Gastroesophageal sphincter (tissue), 4 donors: Measurements from ENCODE around the gene CDH4. TPM values are rescaled to one million over a fixed set of nuclear protein-coding genes. Genes with fewer than 3 reads are reported as not detected.

Experiments used
- ATAC-seq: fragments of 150-250 bp; one replicate; pipeline ENCODE4 v1.9.1; 2016; ENCODE audit warnings: mild to moderate bottlenecking, moderate library complexity
- H3K27ac ChIP-seq, 4 donors: fragments of 200-600 bp; sonication (generic) in 3 of 4; 1 replicate in 3 of 4; 2 replicates in 1 of 4; pipeline ENCODE4 v1.5.1; 2016 to 2019
- H3K27me3 ChIP-seq: fragments of 200-600 bp; sonication (generic); one replicate; pipeline ENCODE4 v1.5.1; 2019
- H3K36me3 ChIP-seq, 2 donors: fragments of 200-600 bp; sonication (generic); one replicate each; pipeline ENCODE4 v1.5.1; 2019; ENCODE audit warnings: control low read depth in 1 of 2
- H3K4me1 ChIP-seq, 3 donors: fragments of 200-600 bp; sonication (generic); 1 replicate in 2 of 3; 2 replicates in 1 of 3; pipeline ENCODE4 v1.5.1; 2016 to 2019; ENCODE audit warnings: control low read depth in 2 of 3
- H3K4me3 ChIP-seq, 2 donors: fragments of 200-600 bp; sonication (generic); one replicate each; pipeline ENCODE4 v1.5.1; 2019; ENCODE audit warnings: mild to moderate bottlenecking in 1 of 2, moderate library complexity in 1 of 2
- H3K9me3 ChIP-seq, 3 donors: fragments of 200-600 bp; sonication (generic); one replicate each; pipeline ENCODE4 v1.5.1; 2017 to 2019; ENCODE audit warnings: control low read depth in 2 of 3
- EP300 ChIP-seq: sonication (generic); formaldehyde crosslinking; IDR thresholded peaks from one replicate; pipeline ENCODE4 v1.6.1; 2017; ENCODE audit warnings: antibody characterized with exemption, mild to moderate bottlenecking
- POLR2A ChIP-seq, 2 donors: fragments of 450-650 bp; IDR thresholded peaks; one replicate each; pipeline ENCODE4 v1.6.1; 2017; ENCODE audit warnings: antibody characterized with exemption in 2 of 2, mild to moderate bottlenecking in 2 of 2, moderate library complexity in 1 of 2
- POLR2AphosphoS5 ChIP-seq: sonication (generic); formaldehyde crosslinking; IDR thresholded peaks from one replicate; pipeline ENCODE4 v1.6.1; 2017; ENCODE audit warnings: antibody characterized with exemption
- WGBS, 2 donors: methylation state at CpG; one replicate each; pipeline ENCODE4 v1.1.5; 2018; ENCODE audit warnings: low coverage in 1 of 2; 5-methylcytosine and 5-hydroxymethylcytosine counted together
- total RNA-seq, 4 donors: library from RNA; depleted of rRNA; stranded (reverse); fragments of >200 nt; gene quantifications; one replicate each; pipeline ENCODE4 v1.1.0, GENCODE V29; 2016
- TF ChIP-seq, protein P1 (sequence below), 4 experiments: fragments of 200-600 bp in 2 of 4; fragments of 450-650 bp in 2 of 4; sonication (generic) in 1 of 4; IDR thresholded peaks; one replicate each; pipeline ENCODE4 v1.5.1; 2017 to 2019; ENCODE audit warnings: antibody characterized with exemption in 4 of 4, mild to moderate bottlenecking in 2 of 4, moderate library complexity in 2 of 4

The CDH4 gene
- total RNA-seq, 4 donors from 2014 or later = under 0.01 to 1.5 (median 0.42) TPM; not detected in 1

DNA sequence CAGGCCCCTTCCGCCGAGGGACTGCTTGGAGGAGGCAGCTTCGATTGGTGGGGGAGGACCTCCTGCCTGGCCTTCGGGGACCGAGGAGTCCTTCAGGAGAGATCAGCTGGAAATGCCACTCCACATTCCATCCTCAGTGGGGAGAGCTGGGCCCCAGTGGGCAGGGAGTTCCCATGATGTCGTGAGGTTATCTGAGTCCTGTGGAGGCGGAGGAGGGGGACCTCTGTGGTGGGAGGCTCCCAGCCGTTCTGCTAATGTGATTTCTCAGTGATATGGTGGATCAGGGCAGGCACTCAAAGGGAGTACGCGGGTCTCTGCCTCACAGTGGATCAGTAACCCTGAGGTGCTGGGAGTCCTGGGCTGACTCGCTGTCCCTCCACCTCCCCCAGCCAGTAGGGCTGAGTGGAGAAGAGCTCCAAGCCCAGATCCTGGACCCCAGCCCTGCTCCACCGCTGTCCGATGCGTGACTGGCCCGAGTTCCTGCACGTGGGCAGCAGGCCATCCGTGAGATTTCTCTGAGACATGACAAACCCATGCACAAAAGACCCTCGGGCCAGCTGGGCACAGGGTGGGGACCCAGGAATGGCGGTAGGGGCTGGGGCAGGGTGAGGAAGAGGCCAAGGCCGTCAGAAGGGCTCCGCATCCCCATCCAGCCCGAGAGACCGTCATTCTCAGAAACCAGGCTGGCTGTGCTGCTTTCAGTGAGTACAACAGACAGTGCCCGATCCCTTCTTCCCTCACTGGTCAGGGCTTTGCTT, 617.9 kb downstream of the CDH4 start:
- Histone ChIP-seq H3K9me3 (peaks cover 0 to 18% (median 0%) of the 10 kb centered on the region in 3 donors), H3K4me1 (no peaks in the 10 kb centered on the region), H3K4me3 (no peak overlapping the region), H3K27me3 (peaks cover 40% of the 10 kb centered on the region), H3K36me3 (no peaks in the 10 kb centered on the region), H3K27ac (no peak overlapping the region)
- no peak for ATAC-seq
- TF ChIP-seq EP300 = no peak
- 97% methylated on average over 7 of the region's 24 CpGs; no CpG with 5 or more reads in 1 of the 2 donors for WGBS, 2 donors

DNA sequence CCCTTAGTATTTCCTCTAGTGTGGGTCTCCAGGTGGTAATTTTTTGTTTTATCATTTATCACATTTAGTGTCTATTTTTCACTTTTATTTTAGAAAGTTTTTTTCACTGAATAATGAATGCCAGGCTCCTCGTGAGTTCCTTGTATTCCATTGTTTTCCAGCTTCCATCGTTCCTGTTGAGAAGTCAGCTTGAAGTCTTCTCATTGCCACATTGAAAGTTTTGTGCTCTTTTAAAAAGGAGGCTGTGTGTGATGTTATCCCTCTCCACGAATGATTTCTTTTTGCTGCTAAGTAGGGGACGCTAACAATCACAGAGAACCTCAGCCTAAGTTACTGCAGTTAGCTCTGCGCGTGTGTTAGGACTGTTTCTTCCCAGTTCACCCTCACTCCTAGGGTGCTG, 619.1 kb downstream of the CDH4 start:
- peaks cover 39% of the 10 kb centered on the region for H3K27me3 ChIP-seq
- no peak for ATAC-seq
- no peaks in the 10 kb centered on the region for H3K36me3 ChIP-seq
- H3K27ac ChIP-seq = no peak overlapping the region
- no peak overlapping the region for H3K4me3 ChIP-seq
- WGBS, 2 donors = 76 to 94% methylated on average over 3 of the region's 6 CpGs
- no peak for TF ChIP-seq POLR2AphosphoS5
- TF ChIP-seq, protein P1, sequence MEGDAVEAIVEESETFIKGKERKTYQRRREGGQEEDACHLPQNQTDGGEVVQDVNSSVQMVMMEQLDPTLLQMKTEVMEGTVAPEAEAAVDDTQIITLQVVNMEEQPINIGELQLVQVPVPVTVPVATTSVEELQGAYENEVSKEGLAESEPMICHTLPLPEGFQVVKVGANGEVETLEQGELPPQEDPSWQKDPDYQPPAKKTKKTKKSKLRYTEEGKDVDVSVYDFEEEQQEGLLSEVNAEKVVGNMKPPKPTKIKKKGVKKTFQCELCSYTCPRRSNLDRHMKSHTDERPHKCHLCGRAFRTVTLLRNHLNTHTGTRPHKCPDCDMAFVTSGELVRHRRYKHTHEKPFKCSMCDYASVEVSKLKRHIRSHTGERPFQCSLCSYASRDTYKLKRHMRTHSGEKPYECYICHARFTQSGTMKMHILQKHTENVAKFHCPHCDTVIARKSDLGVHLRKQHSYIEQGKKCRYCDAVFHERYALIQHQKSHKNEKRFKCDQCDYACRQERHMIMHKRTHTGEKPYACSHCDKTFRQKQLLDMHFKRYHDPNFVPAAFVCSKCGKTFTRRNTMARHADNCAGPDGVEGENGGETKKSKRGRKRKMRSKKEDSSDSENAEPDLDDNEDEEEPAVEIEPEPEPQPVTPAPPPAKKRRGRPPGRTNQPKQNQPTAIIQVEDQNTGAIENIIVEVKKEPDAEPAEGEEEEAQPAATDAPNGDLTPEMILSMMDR (IDR thresholded peaks at IDR 0.05) = no peak
- TF ChIP-seq POLR2A (IDR thresholded peaks at IDR 0.05) = no peak
- no peaks in the 10 kb centered on the region for H3K4me1 ChIP-seq
- peaks cover 0 to 18% (median 0%) of the 10 kb centered on the region in 3 donors for H3K9me3 ChIP-seq

DNA sequence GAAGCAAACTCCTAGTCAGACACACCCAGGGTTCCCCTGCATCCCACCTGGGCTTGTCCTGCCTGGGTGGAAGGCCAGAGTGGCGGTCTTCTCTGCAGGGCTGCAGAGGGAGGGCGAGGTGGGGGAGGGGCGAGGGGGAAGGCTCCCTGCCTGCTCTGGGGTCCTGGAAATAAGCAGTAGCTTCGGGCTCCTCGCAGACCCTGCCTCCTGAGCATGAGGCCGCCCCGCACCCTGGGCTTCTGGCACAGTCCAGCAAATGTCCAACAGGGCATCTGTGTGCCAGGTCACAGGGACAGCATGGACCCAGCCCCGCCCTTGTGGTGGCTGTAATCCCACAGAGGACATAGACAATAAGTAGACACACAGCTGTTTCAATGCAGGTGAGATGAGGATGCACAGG, 619.9 kb downstream of the CDH4 start:
- H3K4me3 ChIP-seq = no peak overlapping the region
- TF ChIP-seq POLR2AphosphoS5 (no peak), POLR2A (IDR thresholded peaks at IDR 0.05) (no peak), EP300 (no peak)
- TF ChIP-seq, protein P1 (IDR thresholded peaks at IDR 0.05) = no peak
- H3K9me3 ChIP-seq = peaks cover 0 to 18% (median 0%) of the 10 kb centered on the region in 3 donors
- no CpG with 5 or more reads among the region's 8 CpGs for WGBS, 2 donors
- H3K36me3 ChIP-seq = no peaks in the 10 kb centered on the region
- H3K4me1 ChIP-seq = no peaks in the 10 kb centered on the region
- peaks cover 34% of the 10 kb centered on the region for H3K27me3 ChIP-seq
- no peak for ATAC-seq
- no peak overlapping the region for H3K27ac ChIP-seq

DNA sequence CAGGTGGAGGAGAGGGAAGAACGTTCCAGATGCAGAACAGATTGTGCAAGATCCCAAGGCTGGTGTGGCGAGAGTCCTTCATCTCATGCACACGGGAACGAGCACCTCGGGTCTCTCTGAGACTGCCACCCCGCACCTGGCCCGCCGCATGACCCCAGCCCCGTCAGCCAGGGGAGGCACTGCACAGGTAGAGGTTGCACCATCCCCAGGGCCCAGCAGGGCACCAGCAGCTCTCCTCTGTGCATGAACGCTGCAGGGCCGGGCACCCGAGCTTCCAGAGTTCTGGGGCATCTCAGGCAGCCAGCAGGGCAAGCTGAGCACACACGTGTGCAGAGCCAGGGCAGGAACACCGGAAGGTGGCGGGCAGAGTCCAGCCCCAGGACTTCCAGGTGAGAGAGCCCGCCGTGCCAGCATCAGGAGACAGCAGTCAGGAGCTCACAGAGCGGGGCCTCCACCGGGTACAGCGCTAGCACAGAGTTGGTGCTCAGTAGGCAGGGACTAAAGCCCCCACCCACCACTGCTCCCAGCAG, 620.4 kb downstream of the CDH4 start:
- Histone ChIP-seq H3K27ac (no peak overlapping the region), H3K27me3 (peaks cover 34% of the 10 kb centered on the region), H3K36me3 (no peaks in the 10 kb centered on the region), H3K4me3 (no peak overlapping the region), H3K4me1 (no peaks in the 10 kb centered on the region), H3K9me3 (peaks cover 0 to 18% (median 0%) of the 10 kb centered on the region in 3 donors)
- 100% methylated on average over 3 of the region's 20 CpGs; no CpG with 5 or more reads in 1 of the 2 donors for WGBS, 2 donors
- TF ChIP-seq EP300 = no peak
- no peak for TF ChIP-seq POLR2A (IDR thresholded peaks at IDR 0.05)
- no peak for TF ChIP-seq POLR2AphosphoS5
- TF ChIP-seq, protein P1 (IDR thresholded peaks at IDR 0.05) = no peak
- ATAC-seq = no peak

DNA sequence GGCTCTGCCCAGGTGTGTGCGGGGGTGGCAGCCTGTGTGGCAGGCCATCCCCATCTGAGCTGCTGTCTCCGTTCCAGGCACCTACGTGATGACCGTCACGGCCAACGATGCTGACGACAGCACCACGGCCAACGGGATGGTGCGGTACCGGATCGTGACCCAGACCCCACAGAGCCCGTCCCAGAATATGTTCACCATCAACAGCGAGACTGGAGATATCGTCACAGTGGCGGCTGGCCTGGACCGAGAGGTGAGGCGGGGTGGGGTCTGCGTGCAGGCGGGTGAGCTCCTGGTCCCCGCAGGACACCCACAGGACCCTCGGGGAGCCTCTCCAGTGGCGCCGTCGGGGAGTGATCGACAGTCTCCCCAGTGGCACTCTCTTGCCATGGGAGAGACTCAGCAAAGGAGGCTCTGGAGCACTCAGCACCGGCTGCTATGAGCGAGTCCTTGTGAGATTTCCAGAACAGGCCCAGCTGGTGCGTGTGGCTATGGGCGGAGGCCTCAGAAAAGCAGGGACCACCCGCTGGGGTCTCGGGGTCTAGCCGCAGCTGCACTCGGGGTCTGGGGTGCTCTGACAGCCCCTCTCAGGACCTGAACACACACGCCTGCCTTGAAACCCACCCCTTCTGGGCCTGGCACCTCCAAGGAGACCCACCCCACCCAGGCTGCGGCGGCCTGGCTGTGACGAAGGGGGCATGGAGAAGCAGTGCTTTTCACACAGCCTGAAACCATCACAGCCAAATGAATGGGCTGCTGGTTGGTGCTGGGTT, 621.8 kb downstream of the CDH4 start:
- no peaks in the 10 kb centered on the region for H3K4me1 ChIP-seq
- peaks cover 41% of the 10 kb centered on the region for H3K27me3 ChIP-seq
- peaks cover 0 to 18% (median 0%) of the 10 kb centered on the region in 3 donors for H3K9me3 ChIP-seq
- no peak for ATAC-seq
- TF ChIP-seq POLR2AphosphoS5 (no peak), EP300 (no peak), POLR2A (IDR thresholded peaks at IDR 0.05) (no peak)
- TF ChIP-seq, protein P1 (IDR thresholded peaks at IDR 0.05) = no peak
- 95% methylated on average over 16 of the region's 38 CpGs; no CpG with 5 or more reads in 1 of the 2 donors for WGBS, 2 donors
- no peak overlapping the region for H3K27ac ChIP-seq
- no peak overlapping the region for H3K4me3 ChIP-seq
- no peaks in the 10 kb centered on the region for H3K36me3 ChIP-seq
